Smooth muscle cell (in vitro differentiated cells): Measurements from ENCODE around the gene SCAF1. TPM values are rescaled to one million over a fixed set of nuclear protein-coding genes. Genes with fewer than 3 reads are reported as not detected.

Experiments used
- DNase-seq: peaks from one replicate; lab custom pipeline; 2025; ENCODE audit not compliant: unreplicated experiment; lab: John Stamatoyannopoulos, UW
- H2AFZ ChIP-seq: fragments of 200-600 bp; sonication (generic); 2 replicates; pipeline ENCODE4 v1.6.0; 2016; ENCODE audit warnings: antibody characterized with exemption, low read depth, mild to moderate bottlenecking
- H3F3A ChIP-seq: fragments of 200-600 bp; sonication (generic); 2 replicates; pipeline ENCODE4 v1.6.0; 2017; ENCODE audit warnings: antibody characterized with exemption, low read depth
- H3K27ac ChIP-seq: fragments of 200-600 bp; sonication (generic); 2 replicates; pipeline ENCODE4 v1.5.1; 2016; ENCODE audit warnings: low read depth, mild to moderate bottlenecking
- H3K27me3 ChIP-seq: fragments of 200-600 bp; sonication (generic); 2 replicates; pipeline ENCODE4 v1.6.1; 2016; ENCODE audit warnings: low read depth, mild to moderate bottlenecking
- H3K36me3 ChIP-seq: fragments of 200-600 bp; sonication (generic); 2 replicates; pipeline ENCODE4 v1.5.1; 2016; ENCODE audit warnings: low read depth
- H3K4me1 ChIP-seq: fragments of 200-600 bp; sonication (generic); 2 replicates; pipeline ENCODE4 v1.5.1; 2016; ENCODE audit warnings: low read depth
- H3K4me2 ChIP-seq: fragments of 200-600 bp; sonication (generic); 2 replicates; pipeline ENCODE4 v1.6.0; 2016; ENCODE audit warnings: mild to moderate bottlenecking
- H3K4me3 ChIP-seq: fragments of 200-600 bp; sonication (generic); 2 replicates; pipeline ENCODE4 v1.5.1; 2016; ENCODE audit warnings: mild to moderate bottlenecking
- H3K79me2 ChIP-seq: fragments of 200-600 bp; sonication (generic); 2 replicates; pipeline ENCODE4 v1.6.0; 2016; ENCODE audit warnings: low read depth, mild to moderate bottlenecking
- H3K9ac ChIP-seq: fragments of 200-600 bp; sonication (generic); 2 replicates; pipeline ENCODE4 v1.6.0; 2016; ENCODE audit warnings: low read depth
- H3K9me3 ChIP-seq: fragments of 200-600 bp; sonication (generic); replicated peaks from 2 replicates; pipeline ENCODE4 v1.5.1; 2016; ENCODE audit warnings: low read depth
- H4K20me1 ChIP-seq: fragments of 200-600 bp; sonication (generic); 2 replicates; pipeline ENCODE4 v1.6.0; 2016; ENCODE audit warnings: low read depth
- CTCF ChIP-seq: fragments of 200-600 bp; sonication (generic); IDR thresholded peaks from 2 replicates; pipeline ENCODE4 v1.5.1; 2017; ENCODE audit warnings: borderline replicate concordance, mild to moderate bottlenecking, antibody characterized with exemption; ENCODE audit not compliant: insufficient read depth, poor library complexity, severe bottlenecking
- WGBS: methylation state at CpG from one replicate; pipeline ENCODE4 v1.1.7; 2016; ENCODE audit warnings: low lambda C conversion rate; 5-methylcytosine and 5-hydroxymethylcytosine counted together
- polyA plus RNA-seq: library from polyadenylated mRNA; unstranded; fragments of >200 nt; fragmentation: Nextera tagmentation; extraction: Ambion mirVana; gene quantifications from 2 replicates; pipeline ENCODE4 v1.2.1, GENCODE V29; 2016
- total RNA-seq: library from RNA; depleted of rRNA; stranded (reverse); fragments of >200 nt; gene quantifications from 2 replicates; pipeline ENCODE4 v1.2.3, GENCODE V29; 2014

Gene SCAF1
- total and polyA plus RNA-seq, 2 experiments from 2014 or later: 7.9 to 12.1 TPM

DNA sequence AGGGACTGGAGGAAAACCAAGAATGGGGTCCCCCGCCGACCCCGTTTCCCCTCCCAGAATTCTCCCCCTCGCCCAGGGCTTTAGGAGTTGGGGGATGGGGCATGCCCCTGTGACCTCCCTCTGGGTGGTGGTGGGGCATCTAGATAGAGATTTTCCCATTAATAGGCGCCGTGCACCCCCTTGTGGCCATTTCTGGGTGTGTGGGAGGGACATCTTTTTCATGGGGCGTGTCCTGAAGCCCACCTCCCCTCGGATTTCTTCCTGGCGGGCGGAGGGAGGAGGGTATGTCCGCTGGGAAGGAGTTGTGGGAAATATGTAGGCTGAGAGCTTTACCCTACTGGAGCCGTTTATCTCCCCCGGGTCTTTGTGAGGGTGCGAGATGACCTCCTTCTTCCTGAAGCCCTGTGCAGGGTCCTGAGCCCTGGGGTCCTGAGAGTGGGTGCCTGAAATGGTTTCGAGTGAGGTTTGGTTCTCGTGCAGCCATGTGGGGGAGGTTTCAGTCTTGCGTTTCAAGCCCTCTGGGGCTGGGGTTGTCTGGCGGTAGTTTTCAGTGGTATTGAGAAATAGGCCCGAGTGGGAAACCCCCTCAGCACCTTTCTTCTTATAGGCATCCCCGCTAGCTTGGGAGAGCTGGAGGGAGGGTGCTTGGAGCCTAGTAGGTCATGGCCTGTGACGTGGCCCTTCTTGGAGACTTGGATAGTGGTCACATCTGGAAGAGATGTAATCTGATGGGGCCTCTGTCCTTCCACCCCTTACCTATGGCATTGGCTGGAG lies 36.1 kb downstream of the SCAF1 start:
- H3K79me2 ChIP-seq: peaks cover 52% of the 10 kb centered on the region
- H3K27me3 ChIP-seq: no peaks in the 10 kb centered on the region
- no peak overlapping the region for H2AFZ ChIP-seq
- peak; percentile 51 for DNase-seq
- H3K36me3 ChIP-seq: no peaks in the 10 kb centered on the region
- TF ChIP-seq CTCF: peak; percentile 67
- 4% methylated on average over 19 of the region's 21 CpGs for WGBS
- peak overlapping the region; percentile 83 for H3K9ac ChIP-seq
- H4K20me1 ChIP-seq: peaks cover 47% of the 10 kb centered on the region
- H3K27ac ChIP-seq: peak overlapping the region; percentile 78
- peaks cover 32% of the 10 kb centered on the region for H3F3A ChIP-seq
- peaks cover 16% of the 10 kb centered on the region for H3K4me1 ChIP-seq
- H3K4me3 ChIP-seq: peak overlapping the region; percentile 68
- H3K9me3 ChIP-seq: no peaks in the 10 kb centered on the region
- peak overlapping the region; percentile 91 for H3K4me2 ChIP-seq

GRCh38 chr19:49678985-49679770 lies 37.2 kb downstream of the SCAF1 start:
- H3K9me3 ChIP-seq: no peaks in the 10 kb centered on the region
- H3K4me3 ChIP-seq: no peak overlapping the region
- H3F3A ChIP-seq: peaks cover 26% of the 10 kb centered on the region
- TF ChIP-seq CTCF: no peak
- no peaks in the 10 kb centered on the region for H3K27me3 ChIP-seq
- WGBS: 66% methylated on average over 10 of the region's 12 CpGs
- H3K4me1 ChIP-seq: peaks cover 16% of the 10 kb centered on the region
- peak overlapping the region; percentile 91 for H3K4me2 ChIP-seq
- H3K36me3 ChIP-seq: no peaks in the 10 kb centered on the region
- H2AFZ ChIP-seq: no peak overlapping the region
- no peak for DNase-seq
- H4K20me1 ChIP-seq: peaks cover 53% of the 10 kb centered on the region
- peak overlapping the region; percentile 78 for H3K27ac ChIP-seq
- H3K79me2 ChIP-seq: peaks cover 55% of the 10 kb centered on the region
- H3K9ac ChIP-seq: no peak overlapping the region

GRCh38 chr19:49679771-49680413 lies 37.9 kb downstream of the SCAF1 start:
- no peaks in the 10 kb centered on the region for H3K36me3 ChIP-seq
- H3K9me3 ChIP-seq: no peaks in the 10 kb centered on the region
- 68% methylated on average over 10 of the region's 10 CpGs for WGBS
- peaks cover 16% of the 10 kb centered on the region for H3K4me1 ChIP-seq
- peak overlapping the region; percentile 8 for H3K9ac ChIP-seq
- DNase-seq: no peak
- peak overlapping the region; percentile 64 for H3K27ac ChIP-seq
- no peak for TF ChIP-seq CTCF
- no peak overlapping the region for H2AFZ ChIP-seq
- H3K79me2 ChIP-seq: peaks cover 55% of the 10 kb centered on the region
- no peak overlapping the region for H3K4me3 ChIP-seq
- peaks cover 20% of the 10 kb centered on the region for H3F3A ChIP-seq
- peak overlapping the region; percentile 85 for H3K4me2 ChIP-seq
- no peaks in the 10 kb centered on the region for H3K27me3 ChIP-seq
- peaks cover 60% of the 10 kb centered on the region for H4K20me1 ChIP-seq
